ENCODE results near the gene MGMT. TPM values are rescaled to one million over a fixed set of nuclear protein-coding genes. Genes with fewer than 3 reads are reported as not detected.

The MGMT gene
- total and polyA plus RNA-seq, 2 of the 4 experiments (the other 2 are of a cell fraction) = 11.5 to 17.8 TPM

- POLR2A ChIA-PET (ENCODE audit: unreplicated experiment) = no interaction called here
- Histone ChIP-seq H2AK5ac (ENCODE audit: low read depth, low read length) (no peak overlapping the region), H2AK9ac (replicated peaks; ENCODE audit: low read depth, low read length, poor library complexity) (no peak overlapping the region), H2BK20ac (ENCODE audit: low read depth, low read length) (no peak overlapping the region), H2AFZ (replicated peaks; ENCODE audit: low read length, poor library complexity) (no peak overlapping the region), H3K9me1 (ENCODE audit: insufficient read depth, low read length) (0 out of 2 replicates have a peak, but pooled peaks cover 2% of the 10 kb centered on the region), H3K4me1 (ENCODE audit: control insufficient read depth, insufficient read depth, low read length) (peaks cover 2% of the 10 kb centered on the region; the same call in 1 of the 2 replicates), H3K36me3 (ENCODE audit: control insufficient read depth, insufficient read depth, low read length) (no peaks in the 10 kb centered on the region), H2BK5ac (ENCODE audit: low read depth, low read length, poor library complexity, severe bottlenecking) (no peak overlapping the region), H3K9ac (ENCODE audit: low read depth, low read length) (no peak overlapping the region), H3K79me1 (ENCODE audit: low read depth in 1 of 2, low read length in 2 of 2) (no peaks in the 10 kb centered on the region), H3K18ac (ENCODE audit: low read depth, low read length) (no peak overlapping the region), H3K4ac (ENCODE audit: low read depth, low read length) (no peak overlapping the region), H2BK15ac (ENCODE audit: low read depth, low read length) (no peak overlapping the region), H3K56ac (ENCODE audit: extremely low read depth, insufficient read depth, low read length) (no peak overlapping the region), H3K9me3 (ENCODE audit: control insufficient read depth, insufficient read depth, low read length) (no peaks in the 10 kb centered on the region), H4K91ac (ENCODE audit: insufficient read depth, low read depth, low read length) (no peak overlapping the region), H4K20me1 (ENCODE audit: insufficient read depth, low read length) (no peaks in the 10 kb centered on the region), H3K14ac (replicated peaks; ENCODE audit: low read depth, low read length) (no peak overlapping the region), H4K5ac (ENCODE audit: low read depth, low read length) (no peak overlapping the region), H3K27me3 (ENCODE audit: control insufficient read depth, insufficient read depth, low read length) (no peaks in the 10 kb centered on the region), H3K4me2 (ENCODE audit: low read depth, low read length) (no peak overlapping the region), H3K23ac (ENCODE audit: low read depth, low read length) (no peak overlapping the region), H3K4me3 (ENCODE audit: insufficient read depth, low read depth, low read length) (no peak overlapping the region), H3K27ac (ENCODE audit: insufficient read depth, low read length) (no peak overlapping the region), H2BK120ac (ENCODE audit: low read depth, low read length) (no peak overlapping the region), H4K8ac (ENCODE audit: low read depth in 2 of 2, low read length in 2 of 2) (no peak overlapping the region)
- 63% methylated on average over 2 of the region's 10 CpGs; no CpG with 5 or more reads in 1 of the 2 experiments for WGBS, 2 experiments (ENCODE audit: extremely low coverage in 2 of 2, insufficient read length in 1 of 2)
- no peak for ATAC-seq (ENCODE audit: low read depth)
- in situ Hi-C loops (cut with MboI; ENCODE audit: low sequenced_read_pairs) (no loop called here), intact Hi-C loops (cut with micrococcal nuclease) (no loop called here), dilution Hi-C loops (cut with HindIII; ENCODE audit: low sequenced_read_pairs, unreplicated experiment) (no loop called here)
- no peak for DNase-seq
- CTCF ChIA-PET = no interaction called here
- no TSS peak for BruUV-seq (replicated peaks)
- no peak for TF ChIP-seq NFE2L2 (IDR thresholded peaks at IDR 0.05; ENCODE audit: low read depth, low read length)
- TF ChIP-seq, protein P1, sequence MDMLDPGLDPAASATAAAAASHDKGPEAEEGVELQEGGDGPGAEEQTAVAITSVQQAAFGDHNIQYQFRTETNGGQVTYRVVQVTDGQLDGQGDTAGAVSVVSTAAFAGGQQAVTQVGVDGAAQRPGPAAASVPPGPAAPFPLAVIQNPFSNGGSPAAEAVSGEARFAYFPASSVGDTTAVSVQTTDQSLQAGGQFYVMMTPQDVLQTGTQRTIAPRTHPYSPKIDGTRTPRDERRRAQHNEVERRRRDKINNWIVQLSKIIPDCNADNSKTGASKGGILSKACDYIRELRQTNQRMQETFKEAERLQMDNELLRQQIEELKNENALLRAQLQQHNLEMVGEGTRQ (IDR thresholded peaks at IDR 0.05; ENCODE audit: low read depth, low read length) = no peak
- TF ChIP-seq CTCF (conservative IDR thresholded peaks at IDR 0.05; ENCODE audit: low read depth, low read length) = no peak
- no peak for TF ChIP-seq RAD21 (IDR thresholded peaks at IDR 0.05; ENCODE audit: low read length)
- no peak for TF ChIP-seq CHD1 (IDR thresholded peaks at IDR 0.05; ENCODE audit: low read depth, low read length)
- TF ChIP-seq RFX5 (IDR thresholded peaks at IDR 0.05; ENCODE audit: low read depth, low read length) = no peak
- no peak for TF ChIP-seq SMC3 (IDR thresholded peaks at IDR 0.05; ENCODE audit: low read depth, low read length)
- TF ChIP-seq BHLHE40 (IDR thresholded peaks at IDR 0.05; ENCODE audit: low read depth, low read length) = no peak
Measured at GRCh38 chr10:129542589-129542988, 75.5 kb downstream of the MGMT start.

All from IMR-90 (cell line).